ENCODE results near the gene GPC3. TPM values are rescaled to one million over a fixed set of nuclear protein-coding genes. Genes with fewer than 3 reads are reported as not detected.

GPC3 gene
- total RNA-seq, 2 donors from 2014 or later, result 1.9 to 2.0 TPM

- no peaks in the 10 kb centered on the region for H3K27me3 ChIP-seq
- H3K4me1 ChIP-seq, result no peaks in the 10 kb centered on the region
- H3K27ac ChIP-seq, result no peak overlapping the region
- H3K36me3 ChIP-seq, result no peaks in the 10 kb centered on the region
- DNase-seq, result no peak
- H3K4me3 ChIP-seq, result no peak overlapping the region
- intact Hi-C loops (cut with DNase I), result no loop called here
- no peaks in the 10 kb centered on the region for H3K9me3 ChIP-seq
- no peak for TF ChIP-seq CTCF (IDR thresholded peaks at IDR 0.05)
- no peak overlapping the region for H3K9ac ChIP-seq (ENCODE audit: low read depth in 2 of 2, low read length in 2 of 2)
Measured at GRCh38 chrX:133586443-133586842, 399.0 kb downstream of the GPC3 start.

GRCh38 chrX:133583825-133584224 lies 401.6 kb downstream of the GPC3 start:
- H3K9me3 ChIP-seq, result no peaks in the 10 kb centered on the region
- no peak for TF ChIP-seq CTCF (IDR thresholded peaks at IDR 0.05)
- no peak overlapping the region for H3K4me3 ChIP-seq
- no peaks in the 10 kb centered on the region for H3K27me3 ChIP-seq
- intact Hi-C loops (cut with DNase I), result no loop called here
- no peak for DNase-seq
- no peaks in the 10 kb centered on the region for H3K4me1 ChIP-seq
- H3K9ac ChIP-seq (ENCODE audit: low read depth in 2 of 2, low read length in 2 of 2), result no peak overlapping the region
- no peaks in the 10 kb centered on the region for H3K36me3 ChIP-seq
- H3K27ac ChIP-seq, result no peak overlapping the region

GRCh38 chrX:133580625-133581024 lies 404.8 kb downstream of the GPC3 start:
- Histone ChIP-seq H3K4me1 (no peaks in the 10 kb centered on the region), H3K9me3 (no peaks in the 10 kb centered on the region), H3K27ac (no peak overlapping the region), H3K4me3 (no peak overlapping the region), H3K27me3 (no peaks in the 10 kb centered on the region), H3K36me3 (no peaks in the 10 kb centered on the region), H3K9ac (ENCODE audit: low read depth in 2 of 2, low read length in 2 of 2) (no peak overlapping the region)
- DNase-seq, result no peak
- no peak for TF ChIP-seq CTCF (IDR thresholded peaks at IDR 0.05)
- intact Hi-C loops (cut with DNase I), result no loop called here

DNA sequence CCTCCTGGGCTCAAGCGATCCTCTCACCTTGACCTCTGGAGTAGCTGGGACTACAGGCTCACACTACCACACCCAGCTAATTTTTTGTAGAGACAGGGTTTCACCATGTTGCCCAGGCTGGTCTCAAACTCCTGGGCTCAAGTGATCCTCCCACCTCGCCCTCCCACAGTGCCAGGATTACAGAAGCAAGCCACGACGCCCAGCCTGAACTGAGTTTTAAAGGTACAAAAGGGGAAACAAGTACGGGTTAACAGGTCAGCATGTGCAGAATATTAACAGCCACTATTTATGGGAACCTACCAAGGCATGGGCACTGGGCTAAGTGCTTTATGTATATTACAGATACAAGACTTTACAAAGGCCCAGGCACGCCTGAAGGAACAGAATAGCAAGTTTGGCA lies 405.8 kb downstream of the GPC3 start:
- intact Hi-C loops (cut with DNase I), result no loop called here
- H3K4me1 ChIP-seq, result no peaks in the 10 kb centered on the region
- no peaks in the 10 kb centered on the region for H3K36me3 ChIP-seq
- no peak overlapping the region for H3K4me3 ChIP-seq
- no peak for TF ChIP-seq CTCF (IDR thresholded peaks at IDR 0.05)
- H3K27ac ChIP-seq, result no peak overlapping the region
- H3K27me3 ChIP-seq, result no peaks in the 10 kb centered on the region
- H3K9ac ChIP-seq (ENCODE audit: low read depth in 2 of 2, low read length in 2 of 2), result no peak overlapping the region
- no peak for DNase-seq
- H3K9me3 ChIP-seq, result no peaks in the 10 kb centered on the region

- H3K9me3 ChIP-seq, result no peaks in the 10 kb centered on the region
- H3K27me3 ChIP-seq, result no peaks in the 10 kb centered on the region
- intact Hi-C loops (cut with DNase I), result no loop called here
- H3K4me3 ChIP-seq, result no peak overlapping the region
- no peaks in the 10 kb centered on the region for H3K4me1 ChIP-seq
- H3K27ac ChIP-seq, result no peak overlapping the region
- no peak overlapping the region for H3K9ac ChIP-seq (ENCODE audit: low read depth in 2 of 2, low read length in 2 of 2)
- no peaks in the 10 kb centered on the region for H3K36me3 ChIP-seq
- no peak for DNase-seq
- TF ChIP-seq CTCF (IDR thresholded peaks at IDR 0.05), result no peak
Measured at GRCh38 chrX:133576876-133577275, 408.5 kb downstream of the GPC3 start.
